NB4 (cell line): ENCODE measurements around the gene EEF1A2.

ENCODE experiments used
- MAX ChIP-seq: IDR thresholded peaks from 2 replicates; pipeline ENCODE4 v1.6.1; 2011; ENCODE audit warnings: low read depth, low read length
- MYC ChIP-seq: IDR thresholded peaks from 2 replicates; pipeline ENCODE4 v1.6.1; 2011; ENCODE audit warnings: low read depth, low read length
- POLR2A ChIP-seq: IDR thresholded peaks from 2 replicates; pipeline ENCODE4 v1.6.1; 2011; ENCODE audit warnings: mild to moderate bottlenecking; ENCODE audit not compliant: insufficient read length; ENCODE audit errors: extremely low read depth
- TF ChIP-seq, protein P1 (sequence below): IDR thresholded peaks from one replicate; pipeline ENCODE4 v1.5.1; 2012; ENCODE audit warnings: low read depth, low read length

DNA sequence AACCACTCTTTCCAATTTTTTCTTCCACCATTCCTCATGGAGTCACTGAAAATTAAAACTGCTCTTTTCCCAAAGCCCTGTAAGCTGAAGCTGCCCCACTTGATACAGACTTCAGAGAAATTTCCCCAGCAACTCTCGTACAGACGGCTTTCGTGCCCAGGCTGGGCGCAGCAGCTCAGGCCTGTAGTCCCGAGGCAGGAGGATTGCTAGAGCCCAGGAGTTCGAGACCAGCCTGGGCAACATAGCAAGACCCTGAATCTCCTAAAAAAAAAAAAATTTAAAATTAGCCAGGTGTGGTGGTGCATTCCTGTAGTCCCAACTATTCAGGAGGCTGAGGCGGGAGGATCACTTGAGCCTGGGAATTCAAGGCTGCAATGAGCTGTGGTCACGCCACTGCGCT is 28.3 kb upstream of the EEF1A2 start:
- TF ChIP-seq, protein P1, sequence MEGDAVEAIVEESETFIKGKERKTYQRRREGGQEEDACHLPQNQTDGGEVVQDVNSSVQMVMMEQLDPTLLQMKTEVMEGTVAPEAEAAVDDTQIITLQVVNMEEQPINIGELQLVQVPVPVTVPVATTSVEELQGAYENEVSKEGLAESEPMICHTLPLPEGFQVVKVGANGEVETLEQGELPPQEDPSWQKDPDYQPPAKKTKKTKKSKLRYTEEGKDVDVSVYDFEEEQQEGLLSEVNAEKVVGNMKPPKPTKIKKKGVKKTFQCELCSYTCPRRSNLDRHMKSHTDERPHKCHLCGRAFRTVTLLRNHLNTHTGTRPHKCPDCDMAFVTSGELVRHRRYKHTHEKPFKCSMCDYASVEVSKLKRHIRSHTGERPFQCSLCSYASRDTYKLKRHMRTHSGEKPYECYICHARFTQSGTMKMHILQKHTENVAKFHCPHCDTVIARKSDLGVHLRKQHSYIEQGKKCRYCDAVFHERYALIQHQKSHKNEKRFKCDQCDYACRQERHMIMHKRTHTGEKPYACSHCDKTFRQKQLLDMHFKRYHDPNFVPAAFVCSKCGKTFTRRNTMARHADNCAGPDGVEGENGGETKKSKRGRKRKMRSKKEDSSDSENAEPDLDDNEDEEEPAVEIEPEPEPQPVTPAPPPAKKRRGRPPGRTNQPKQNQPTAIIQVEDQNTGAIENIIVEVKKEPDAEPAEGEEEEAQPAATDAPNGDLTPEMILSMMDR: no peak
- no peak for TF ChIP-seq MAX
- no peak for TF ChIP-seq POLR2A
- TF ChIP-seq MYC: no peak
